Keratinocyte (primary cell): ENCODE measurements around the gene TNP2. TPM values are rescaled to one million over a fixed set of nuclear protein-coding genes. Genes with fewer than 3 reads are reported as not detected.
A peak's percentile ranks its signal among the peaks of the same experiment; 100 is the strongest.

ENCODE experiments used
- DNase-seq: peaks from one replicate; pipeline ENCODE4 v3.0.0-alpha.2; 2011; ENCODE audit warnings: low read depth, missing footprints, low spot score
- FAIRE-seq: peaks from 2 replicates; lab custom pipeline; 2011; peaks lifted over from hg19 to GRCh38; lab: Jason Lieb, UNC
- H2AFZ ChIP-seq: 2 replicates; pipeline ENCODE4 v1.6.0; 2012; ENCODE audit warnings: low read length, control low read depth, inconsistent platforms; ENCODE audit not compliant: control insufficient read depth
- H3K27ac ChIP-seq: 2 replicates; pipeline ENCODE4 v1.5.1; 2011; ENCODE audit warnings: low read length; ENCODE audit not compliant: control insufficient read depth, insufficient read depth
- H3K27me3 ChIP-seq: 3 replicates; pipeline ENCODE4 v1.6.0; 2011; ENCODE audit warnings: low read length; ENCODE audit not compliant: control insufficient read depth, insufficient read depth; ENCODE audit errors: extremely low read depth
- H3K36me3 ChIP-seq, 2 experiments: 2 replicates in 1 of 2; 3 replicates in 1 of 2; pipeline ENCODE4 v1.5.1; 2011; ENCODE audit warnings: low read length in 2 of 2, mild to moderate bottlenecking in 1 of 2; ENCODE audit not compliant: control insufficient read depth in 2 of 2, insufficient read depth in 2 of 2; ENCODE audit errors: extremely low read depth in 1 of 2
- H3K4me1 ChIP-seq: 3 replicates; pipeline ENCODE4 v1.5.1; 2011; ENCODE audit warnings: low read length; ENCODE audit not compliant: control insufficient read depth, insufficient read depth; ENCODE audit errors: extremely low read depth
- H3K4me2 ChIP-seq: 3 replicates; pipeline ENCODE4 v1.6.0; 2011; ENCODE audit warnings: low read depth, low read length; ENCODE audit not compliant: control insufficient read depth, insufficient read depth; ENCODE audit errors: extremely low read depth
- H3K4me3 ChIP-seq, 3 experiments: fragments of 200-600 bp in 1 of 3; sonication (generic) in 1 of 3; 2 replicates in 2 of 3; 3 replicates in 1 of 3; pipeline ENCODE4 v1.5.1; 2011 to 2016; ENCODE audit warnings: low read length in 3 of 3, mild to moderate bottlenecking in 3 of 3, control low read depth in 2 of 3, inconsistent platforms in 1 of 3, low read depth in 1 of 3, mixed read lengths in 1 of 3, mixed run types in 1 of 3, moderate library complexity in 1 of 3; ENCODE audit not compliant: control insufficient read depth in 2 of 3, insufficient read depth in 2 of 3; ENCODE audit errors: extremely low read depth in 1 of 3
- H3K79me2 ChIP-seq: 2 replicates; pipeline ENCODE4 v1.6.0; 2012; ENCODE audit warnings: low read length; ENCODE audit not compliant: control insufficient read depth, insufficient read depth
- H3K9ac ChIP-seq: 3 replicates; pipeline ENCODE4 v1.6.0; 2011; ENCODE audit warnings: low read length; ENCODE audit not compliant: control insufficient read depth, insufficient read depth; ENCODE audit errors: extremely low read depth
- H3K9me1 ChIP-seq: 3 replicates; pipeline ENCODE4 v1.6.0; 2011; ENCODE audit warnings: low read length; ENCODE audit not compliant: control insufficient read depth, insufficient read depth; ENCODE audit errors: extremely low read depth
- H3K9me3 ChIP-seq: 2 replicates; pipeline ENCODE4 v1.5.1; 2012; ENCODE audit warnings: low read depth, low read length; ENCODE audit not compliant: control insufficient read depth
- H4K20me1 ChIP-seq: 3 replicates; pipeline ENCODE4 v1.6.0; 2011; ENCODE audit warnings: low read length; ENCODE audit not compliant: control insufficient read depth, insufficient read depth; ENCODE audit errors: extremely low read depth
- EZH2 ChIP-seq: IDR thresholded peaks from one replicate; pipeline ENCODE4 v1.6.1; 2012; ENCODE audit warnings: inconsistent platforms, mild to moderate bottlenecking, low read length, moderate library complexity
- dilution Hi-C: fragments of 300-500 bp; cut with MboI; formaldehyde crosslinking; loops from one replicate; pipeline ENCODE4 v1.7.0; 2020; ENCODE audit warnings: low sequenced_read_pairs; ENCODE audit not compliant: extremely low pct_ligation_motif_present
- polyA plus RNA-seq, 5 experiments: library from polyadenylated mRNA; depleted of rRNA in 3 of 5; stranded (reverse) in 3 of 5; stranded (forward) in 1 of 5; unstranded in 1 of 5; fragments of >200 nt; gene quantifications; 1 replicate in 1 of 5; 2 replicates in 3 of 5; 3 replicates in 1 of 5; pipeline versions ENCODE4 v1.2.1 to v1.2.3, GENCODE V29; 2011 to 2012; ENCODE audit warnings: missing spikeins in 2 of 5, low read depth in 1 of 5, low replicate concordance in 1 of 5
- TF ChIP-seq, protein P1 (sequence below), 3 experiments: IDR thresholded peaks in 1 of 3; conservative IDR thresholded peaks in 1 of 3; optimal IDR thresholded peaks in 1 of 3; 2 replicates in 2 of 3; 3 replicates in 1 of 3; pipeline versions ENCODE3 to v1.5.1; 2011; ENCODE audit warnings: low read length in 3 of 3, mild to moderate bottlenecking in 3 of 3, moderate library complexity in 2 of 3, control low read depth in 1 of 3, inconsistent platforms in 1 of 3; ENCODE audit not compliant: insufficient read depth in 2 of 3; ENCODE audit errors: extremely low read depth in 1 of 3

TNP2 gene
- polyA plus RNA-seq, 1 donor (not counting 4 experiments of a cell fraction or from before 2014, with no cell fraction given) = not detected

- no peak for FAIRE-seq
These were observed 12.4 kb downstream of the TNP2 start for GRCh38 chr16:11256661-11257130.

DNA sequence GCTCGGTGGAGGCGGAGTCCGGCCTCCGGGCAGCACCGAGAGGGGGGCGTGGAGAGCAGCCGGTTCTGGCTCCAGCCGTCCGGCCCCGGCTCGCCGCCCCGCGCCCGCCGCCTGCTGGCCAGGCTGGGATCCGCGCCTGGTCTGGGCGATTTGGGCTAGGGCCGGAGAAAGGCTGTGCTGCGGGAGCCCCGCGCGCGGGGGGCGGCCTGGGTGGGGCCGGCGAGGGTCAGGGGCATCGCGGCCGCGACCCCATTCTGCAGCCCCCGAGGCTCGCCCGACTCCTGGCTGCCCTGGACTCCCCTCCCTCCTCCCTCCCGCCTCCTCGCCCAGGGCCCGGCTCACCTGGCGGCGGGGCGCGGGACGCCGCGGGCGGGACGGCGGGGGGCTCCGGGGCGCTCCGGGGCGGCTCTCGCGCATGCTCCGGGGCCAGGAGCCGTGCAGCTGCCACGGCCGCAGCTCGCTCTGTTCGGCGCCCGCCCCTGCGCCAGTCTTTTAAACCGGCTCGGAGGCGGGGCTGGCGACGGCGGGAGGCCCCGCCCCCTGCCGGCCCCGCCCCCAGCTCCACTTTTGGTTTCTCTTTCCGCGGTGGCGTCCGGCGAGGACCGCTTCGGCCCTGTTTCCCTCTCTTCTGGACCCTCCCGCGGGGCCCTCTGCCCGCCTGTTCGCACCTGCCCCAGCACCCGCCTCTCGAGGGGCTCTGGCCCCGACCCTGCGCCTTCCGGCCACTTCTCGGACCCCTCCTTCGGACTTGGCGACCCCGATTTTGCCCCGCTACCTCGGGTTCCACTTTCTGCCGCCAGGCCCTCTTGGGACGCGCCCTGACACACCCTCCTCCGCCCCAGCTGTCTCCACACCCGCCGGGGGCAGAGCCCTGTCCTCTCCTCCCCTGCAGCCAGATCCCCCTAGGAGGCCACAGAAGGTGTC is 13.1 kb downstream of the TNP2 start, which contains the start of gene SOCS1:
SOCS1 (minus strand) TSS at position 468 of the 924 bp plus-strand sequence. CDS start 726 bp downstream, outside the sequence.
- H3K4me1 ChIP-seq = peaks cover 20% of the 10 kb centered on the region
- FAIRE-seq (no peak), DNase-seq (peak; percentile 15)
- H3K27ac ChIP-seq = peak within 1 kb of the TSS; percentile 76
- H3K36me3 ChIP-seq = no peaks in the 10 kb centered on the region
- H3K9ac ChIP-seq = peak within 1 kb of the TSS; percentile 90
- peaks cover 5% of the 10 kb centered on the region for H3K27me3 ChIP-seq
- H3K9me1 ChIP-seq = no peaks in the 10 kb centered on the region
- dilution Hi-C loops = no loop called here
- H3K9me3 ChIP-seq = no peaks in the 10 kb centered on the region
- TF ChIP-seq, protein P1, sequence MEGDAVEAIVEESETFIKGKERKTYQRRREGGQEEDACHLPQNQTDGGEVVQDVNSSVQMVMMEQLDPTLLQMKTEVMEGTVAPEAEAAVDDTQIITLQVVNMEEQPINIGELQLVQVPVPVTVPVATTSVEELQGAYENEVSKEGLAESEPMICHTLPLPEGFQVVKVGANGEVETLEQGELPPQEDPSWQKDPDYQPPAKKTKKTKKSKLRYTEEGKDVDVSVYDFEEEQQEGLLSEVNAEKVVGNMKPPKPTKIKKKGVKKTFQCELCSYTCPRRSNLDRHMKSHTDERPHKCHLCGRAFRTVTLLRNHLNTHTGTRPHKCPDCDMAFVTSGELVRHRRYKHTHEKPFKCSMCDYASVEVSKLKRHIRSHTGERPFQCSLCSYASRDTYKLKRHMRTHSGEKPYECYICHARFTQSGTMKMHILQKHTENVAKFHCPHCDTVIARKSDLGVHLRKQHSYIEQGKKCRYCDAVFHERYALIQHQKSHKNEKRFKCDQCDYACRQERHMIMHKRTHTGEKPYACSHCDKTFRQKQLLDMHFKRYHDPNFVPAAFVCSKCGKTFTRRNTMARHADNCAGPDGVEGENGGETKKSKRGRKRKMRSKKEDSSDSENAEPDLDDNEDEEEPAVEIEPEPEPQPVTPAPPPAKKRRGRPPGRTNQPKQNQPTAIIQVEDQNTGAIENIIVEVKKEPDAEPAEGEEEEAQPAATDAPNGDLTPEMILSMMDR (optimal IDR thresholded peaks at IDR 0.05 in 1 of 3, IDR thresholded peaks at IDR 0.05 in 1 of 3, conservative IDR thresholded peaks at IDR 0.05 in 1 of 3; ENCODE audit: extremely low read depth in 1 of 3, insufficient read depth in 2 of 3, low read length in 3 of 3) = peak; percentile 46 to 79 (median 66)
- TF ChIP-seq EZH2 = no peak
- H2AFZ ChIP-seq = peak within 1 kb of the TSS; percentile 86
- H3K4me3 ChIP-seq = peak within 1 kb of the TSS; percentile 70 to 88 (median 79)
- peak within 1 kb of the TSS; percentile 85 for H3K4me2 ChIP-seq
- peaks cover 19% of the 10 kb centered on the region for H3K79me2 ChIP-seq
- no peaks in the 10 kb centered on the region for H4K20me1 ChIP-seq

More at GRCh38 chr16:11256661-11257130, 12.4 kb downstream of the TNP2 start:
- Histone ChIP-seq H3K27me3 (peaks cover 5% of the 10 kb centered on the region), H3K9ac (peak overlapping the region; percentile 90), H2AFZ (peak overlapping the region; percentile 86), H3K79me2 (peaks cover 19% of the 10 kb centered on the region), H3K4me3 (peak overlapping the region; percentile 70 to 88 (median 79)), H3K4me1 (peaks cover 20% of the 10 kb centered on the region), H3K27ac (peak overlapping the region; percentile 76), H4K20me1 (no peaks in the 10 kb centered on the region), H3K9me3 (no peaks in the 10 kb centered on the region), H3K36me3 (no peaks in the 10 kb centered on the region), H3K9me1 (no peaks in the 10 kb centered on the region), H3K4me2 (peak overlapping the region; percentile 75)
- TF ChIP-seq, protein P1 (optimal IDR thresholded peaks at IDR 0.05 in 1 of 3, IDR thresholded peaks at IDR 0.05 in 1 of 3, conservative IDR thresholded peaks at IDR 0.05 in 1 of 3; ENCODE audit: extremely low read depth in 1 of 3, insufficient read depth in 2 of 3, low read length in 3 of 3) = no peak
- TF ChIP-seq EZH2 = no peak
- DNase-seq = no peak
- dilution Hi-C loops = no loop called here
